DMS114 treated with DMSO at 0.1 percent for 48 hours (cell line): ENCODE results near the gene ATP6V0A4.
A peak's percentile ranks its signal among the peaks of the same experiment; 100 is the strongest.
"Not testable (repeated sequence)": the region's sequence is repeated elsewhere in the genome, so short reads cannot be mapped to it uniquely, and the experiment has no call there.

Experiments used
- DNase-seq: peaks from one replicate; lab custom pipeline; 2025; ENCODE audit not compliant: unreplicated experiment; lab: John Stamatoyannopoulos, UW

Gene ATP6V0A4

GRCh38 chr7:138752518-138753149 is 45.4 kb downstream of the ATP6V0A4 start:
- no peak for DNase-seq

GRCh38 chr7:138750901-138751464 is 47.0 kb downstream of the ATP6V0A4 start:
- DNase-seq = no peak

- DNase-seq = no peak
Measured at GRCh38 chr7:138750473-138750872, 47.5 kb downstream of the ATP6V0A4 start.

DNA sequence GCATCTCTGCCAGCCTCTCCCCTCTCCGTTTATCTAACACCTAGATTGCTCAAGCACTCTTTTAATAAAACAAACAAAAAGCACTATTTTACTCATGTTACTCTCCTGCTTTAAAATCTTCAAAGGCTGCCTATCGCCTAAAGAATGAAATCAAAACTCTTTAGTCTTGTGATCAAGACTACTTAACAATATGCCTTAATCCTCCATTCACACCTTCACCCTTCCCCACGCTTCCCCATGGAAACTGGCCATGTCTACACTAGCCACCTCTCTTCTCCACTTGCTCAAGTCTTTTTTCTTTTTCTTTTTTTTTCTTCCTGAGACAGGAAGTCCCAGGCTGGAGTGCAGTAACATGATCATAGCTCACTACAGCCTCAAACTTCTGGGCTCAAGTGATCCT is 48.0 kb downstream of the ATP6V0A4 start:
- DNase-seq = no peak

DNA sequence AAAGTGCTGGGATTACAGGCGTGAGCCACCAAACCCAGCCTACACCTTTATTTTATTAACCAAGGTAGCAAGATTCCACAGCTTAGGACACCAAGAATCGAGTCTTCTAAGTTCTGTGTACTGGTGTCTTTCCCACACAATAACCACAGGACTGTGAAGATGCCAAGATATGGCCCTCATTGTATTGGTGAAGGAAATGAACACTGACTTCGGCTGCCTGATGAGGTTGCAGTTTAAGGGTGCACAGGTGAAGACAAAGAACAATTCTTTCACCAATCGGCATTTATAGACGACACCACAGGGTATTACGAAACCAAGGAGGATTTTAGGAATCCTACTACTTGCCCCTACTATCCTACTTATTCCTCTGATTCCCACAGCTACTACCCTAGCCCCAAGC is 49.3 kb downstream of the ATP6V0A4 start:
- no peak for DNase-seq

DNA sequence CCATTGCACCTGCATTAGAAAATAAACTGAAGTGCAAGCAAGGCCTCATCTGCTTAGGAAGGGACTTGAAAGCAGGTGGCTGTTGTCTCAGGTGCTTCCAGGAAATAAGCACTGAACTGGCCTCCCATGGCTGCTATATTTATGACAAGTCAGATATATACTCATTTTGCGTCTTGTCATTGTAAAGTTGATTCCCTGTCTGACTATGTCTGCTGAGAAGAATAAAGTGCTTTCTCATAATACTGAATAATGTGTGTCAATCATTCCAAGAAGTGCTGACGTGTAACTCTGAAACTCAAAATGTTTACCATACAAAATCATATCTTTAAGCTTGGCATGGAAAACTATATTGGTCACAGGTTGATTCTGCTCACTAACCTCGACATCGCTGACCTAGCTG is 51.9 kb downstream of the ATP6V0A4 start:
- DNase-seq = no peak

- DNase-seq = no peak
Measured at GRCh38 chr7:138745189-138745588, 52.8 kb downstream of the ATP6V0A4 start.

DNA sequence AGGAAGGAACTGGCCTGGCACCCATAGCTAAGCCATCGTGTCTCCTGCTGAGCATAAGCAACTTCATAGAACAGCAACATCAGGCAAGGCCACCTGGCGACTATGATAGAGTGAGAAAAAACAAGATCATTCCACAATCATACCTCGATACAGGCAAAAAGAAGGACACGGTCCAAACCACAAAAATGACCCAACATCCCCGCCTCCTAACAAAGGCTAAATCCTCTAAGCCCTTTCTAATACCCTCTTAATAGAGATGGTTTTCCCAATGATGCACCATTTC is 56.6 kb downstream of the ATP6V0A4 start:
- DNase-seq = no peak

GRCh38 chr7:138739859-138740258 is 58.1 kb downstream of the ATP6V0A4 start:
- DNase-seq = no peak

GRCh38 chr7:138738551-138739335 is 59.3 kb downstream of the ATP6V0A4 start:
- DNase-seq = peak; percentile 76

DNA sequence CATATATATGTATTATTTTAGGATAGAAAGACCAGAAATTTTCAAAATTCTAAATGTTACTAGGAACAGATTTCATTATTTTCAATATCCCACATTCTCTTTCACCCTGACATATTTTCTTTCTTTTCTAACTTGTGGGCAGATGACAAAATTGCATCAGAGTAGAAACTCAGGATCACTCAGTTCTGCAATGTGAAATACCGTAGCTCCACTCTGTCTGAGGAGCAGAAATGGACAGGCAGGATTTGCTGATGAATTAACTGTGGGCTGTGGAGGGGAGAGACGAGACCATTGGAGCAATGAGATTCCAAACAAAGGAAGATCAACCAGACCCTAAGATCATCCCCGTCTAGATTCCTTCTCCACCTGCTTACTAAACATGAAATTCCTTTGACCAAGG is 59.9 kb downstream of the ATP6V0A4 start:
- no peak for DNase-seq

DNA sequence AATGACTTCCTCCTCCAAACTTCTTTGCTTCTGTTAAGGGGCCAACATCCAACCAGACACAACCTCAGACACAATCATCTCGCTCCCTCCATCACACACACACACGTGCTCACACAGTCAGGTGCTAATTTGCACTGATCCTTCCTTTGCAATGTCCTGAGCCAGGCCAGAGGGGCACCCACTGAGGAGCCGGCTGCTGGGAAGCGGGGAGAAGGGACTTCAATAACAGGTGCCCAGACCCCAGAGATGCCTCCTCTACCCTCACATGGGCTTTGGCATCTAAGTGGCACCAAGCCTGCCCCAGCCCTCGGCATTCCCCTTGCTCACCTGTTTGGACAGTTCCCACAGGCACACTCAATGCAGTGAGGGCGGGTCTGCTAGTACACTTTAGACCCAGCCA is 62.6 kb downstream of the ATP6V0A4 start:
- DNase-seq = no peak

DNA sequence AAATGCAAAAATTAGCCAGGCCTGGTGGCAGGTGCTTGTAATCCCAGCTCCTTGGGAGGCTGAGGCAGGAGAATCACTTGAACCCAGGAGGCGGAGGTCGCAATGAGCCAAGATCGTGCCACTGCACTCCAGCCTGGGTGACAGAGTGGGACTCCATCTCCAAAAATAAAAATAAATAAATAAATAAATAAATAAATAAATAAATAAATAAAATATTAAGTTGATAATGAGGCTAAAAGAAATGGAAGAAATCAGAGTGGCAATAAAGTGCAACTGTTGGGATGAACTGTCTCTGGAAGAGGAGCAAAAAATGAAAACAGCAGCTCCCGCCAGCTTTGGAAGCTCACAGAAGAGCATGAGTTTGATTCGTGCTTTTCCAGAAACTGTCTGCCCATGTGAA is 66.3 kb downstream of the ATP6V0A4 start:
- DNase-seq = not testable (repeated sequence)

DNA sequence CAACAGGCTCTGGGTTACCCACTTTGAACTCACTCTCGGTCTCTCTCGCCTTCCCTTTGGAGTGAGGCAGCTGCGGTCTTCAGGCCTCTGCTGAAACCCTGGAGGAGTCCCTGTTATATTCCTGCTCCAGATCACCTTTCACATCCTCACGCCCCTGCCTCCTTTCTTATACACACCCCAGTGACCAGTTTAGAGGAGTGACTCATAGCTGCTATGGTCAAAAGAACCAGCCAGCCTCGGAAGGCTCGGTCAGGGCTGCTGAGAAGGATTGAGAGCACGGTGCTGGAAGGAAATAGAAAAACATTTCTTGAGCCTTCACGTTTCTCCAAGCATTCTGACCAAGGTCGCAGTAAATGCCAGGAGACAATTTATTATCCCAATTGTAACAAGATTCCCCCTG is 68.6 kb downstream of the ATP6V0A4 start:
- DNase-seq = no peak

DNA sequence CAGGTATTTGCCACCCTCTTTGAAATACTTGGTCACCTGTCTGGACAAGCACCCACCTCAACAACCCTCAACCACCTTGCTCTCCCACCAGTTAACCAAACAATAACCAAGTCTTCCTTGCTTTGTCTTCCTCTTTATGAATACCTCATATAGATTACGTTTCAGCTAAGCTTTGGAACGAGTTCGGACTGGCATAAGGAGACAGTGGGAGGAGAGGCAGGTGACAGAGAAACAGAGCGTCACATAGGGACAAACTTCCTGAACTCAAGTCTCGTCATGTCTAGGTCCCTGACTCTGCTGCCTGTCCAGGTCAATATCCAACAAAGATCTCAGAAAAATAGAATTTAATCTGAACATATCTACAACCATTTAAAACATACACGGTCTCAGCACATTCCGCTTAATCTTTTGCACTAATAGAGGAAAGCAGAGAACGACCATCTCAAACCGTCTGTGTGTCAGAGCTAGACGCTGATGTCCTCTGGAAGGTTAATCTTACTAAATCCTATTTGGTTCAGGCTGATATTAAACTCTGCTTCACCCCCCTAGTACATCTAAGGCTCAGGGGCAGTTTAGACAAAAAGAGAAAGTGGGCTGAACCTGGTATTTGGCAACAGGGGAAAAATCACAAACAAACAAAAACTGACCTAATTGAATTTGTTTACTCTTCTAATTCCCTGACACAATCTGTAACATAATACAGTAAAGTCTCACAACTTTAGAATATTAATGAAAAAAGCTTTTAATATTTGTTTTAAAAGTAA is 70.5 kb downstream of the ATP6V0A4 start:
- DNase-seq = no peak

- no peak for DNase-seq
Measured at GRCh38 chr7:138726288-138726687, 71.7 kb downstream of the ATP6V0A4 start.

- DNase-seq = no peak
Measured at GRCh38 chr7:138720286-138720685, 77.7 kb downstream of the ATP6V0A4 start.

DNA sequence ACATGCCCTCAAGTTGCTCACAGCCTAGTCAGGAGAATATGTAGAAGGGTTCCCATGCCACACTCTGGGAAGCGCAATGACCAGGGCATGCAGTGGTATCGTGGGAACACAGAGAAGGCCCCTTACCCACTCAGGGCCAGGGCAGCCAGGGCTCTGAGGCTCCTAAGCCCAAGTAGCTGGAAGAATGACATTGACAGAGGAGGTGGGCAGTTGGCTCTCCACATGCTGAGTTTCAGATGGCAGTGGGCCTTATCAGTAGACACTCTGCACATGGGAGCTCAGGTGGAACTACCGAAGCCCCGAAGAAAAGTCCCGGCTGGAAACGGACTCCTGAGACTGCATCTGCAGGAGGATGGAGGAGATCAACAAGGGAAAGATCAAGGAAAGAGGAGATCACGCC is 81.1 kb downstream of the ATP6V0A4 start:
- DNase-seq = no peak

DNA sequence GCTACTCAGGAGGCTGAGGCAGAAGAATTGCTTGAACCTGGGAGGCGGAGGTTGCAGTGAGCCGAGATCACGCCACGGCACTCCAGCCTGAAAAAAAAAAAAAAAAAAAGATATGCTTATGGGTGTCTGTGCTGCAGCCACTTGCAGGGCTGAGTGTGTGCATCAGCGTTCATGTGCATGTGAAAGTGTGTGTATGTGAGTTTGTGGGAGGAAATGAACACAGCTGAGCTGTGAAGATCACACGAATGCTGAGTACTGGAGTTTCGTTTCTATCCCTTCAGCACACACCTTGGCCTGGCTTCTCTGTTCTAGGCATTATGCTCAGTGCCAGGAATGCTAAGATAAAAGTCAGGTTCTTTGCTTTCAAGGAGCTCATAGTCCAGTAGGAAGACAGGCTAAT is 84.8 kb downstream of the ATP6V0A4 start:
- no peak for DNase-seq

- no peak for DNase-seq
Measured at GRCh38 chr7:138712652-138713051, 85.3 kb downstream of the ATP6V0A4 start.

GRCh38 chr7:138710536-138711385 is 87.2 kb downstream of the ATP6V0A4 start:
- no peak for DNase-seq
